CD4-positive, alpha-beta T cell treated with Interferon alpha-2 for 1 hour (primary cell): ENCODE results near the gene ACACB.

Experiments used
- DNase-seq, 2 donors: peaks; one replicate each; pipeline ENCODE4 v3.0.0-alpha.2; 2020 to 2022

The ACACB gene

DNA sequence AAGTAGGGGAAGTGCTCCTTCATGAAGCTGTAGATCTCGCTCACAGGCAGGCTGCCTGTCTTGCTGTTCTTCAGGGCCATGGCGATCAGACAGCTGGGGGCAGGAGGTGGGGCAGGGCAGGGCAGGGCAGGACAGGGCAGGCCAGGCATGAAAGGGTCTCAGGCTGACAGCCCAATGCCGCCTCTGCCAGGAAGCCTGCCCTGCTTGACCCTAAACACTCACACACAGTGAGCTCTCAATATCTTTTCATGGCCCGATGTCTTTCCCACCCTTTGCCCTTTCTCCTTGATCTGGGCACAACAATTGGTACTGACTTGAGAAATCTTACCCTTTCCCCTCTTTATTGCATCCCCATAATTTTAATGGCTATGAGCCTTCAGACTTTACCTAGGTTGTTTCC is 170.3 kb downstream of the ACACB start:
- no peak for DNase-seq

DNA sequence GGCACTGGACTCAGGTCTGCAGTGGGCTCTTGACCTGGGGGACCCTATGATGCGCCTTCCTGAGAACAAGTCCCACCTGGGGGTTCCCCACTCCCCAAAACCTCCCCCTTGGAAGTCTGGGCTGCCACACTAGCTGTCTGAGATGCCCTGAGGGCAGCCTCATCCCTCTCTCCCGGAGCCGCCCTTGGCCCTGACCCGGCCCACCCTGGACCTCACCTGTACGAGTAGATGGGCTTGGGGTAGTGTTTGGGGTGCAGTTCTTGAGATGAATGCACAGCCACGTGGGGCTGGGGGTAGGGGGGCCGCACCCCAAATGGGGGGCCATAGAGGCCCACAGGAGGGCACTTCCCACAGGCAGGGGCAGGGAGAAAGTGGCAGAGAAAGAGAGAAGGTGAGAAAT is 170.8 kb downstream of the ACACB start:
- DNase-seq, result no peak

DNA sequence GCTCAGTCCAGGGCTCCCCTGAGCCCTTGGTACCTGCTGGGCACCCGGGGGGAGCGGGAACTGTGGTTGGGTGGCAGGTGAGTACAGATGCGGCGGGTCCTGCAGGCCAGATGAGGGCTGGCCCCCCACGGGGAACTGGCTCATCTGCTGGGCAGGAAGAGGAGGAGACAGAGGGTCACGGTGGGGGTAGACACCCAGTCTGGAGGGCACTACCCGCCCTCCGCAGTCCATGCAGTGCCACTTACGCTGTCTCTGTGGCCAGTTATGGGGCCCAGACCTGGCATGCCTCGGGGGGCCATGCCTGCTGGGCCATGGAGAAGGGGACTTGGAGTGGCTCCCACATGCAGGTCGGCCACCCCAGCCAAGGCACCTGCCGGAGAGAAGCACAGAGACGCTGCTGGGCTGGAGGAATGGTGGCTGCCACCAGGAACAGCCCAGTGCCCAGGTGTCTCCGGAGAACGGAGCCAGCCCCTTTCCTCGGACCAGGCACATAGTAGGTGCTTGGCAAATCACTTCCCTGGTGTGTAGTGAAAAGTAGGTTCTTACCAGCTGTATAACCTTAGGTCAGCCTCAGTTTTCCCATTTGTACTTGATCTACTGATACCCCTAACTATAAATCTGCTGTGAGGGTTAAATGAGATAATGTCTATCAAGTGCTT is 171.6 kb downstream of the ACACB start:
- no peak for DNase-seq

DNA sequence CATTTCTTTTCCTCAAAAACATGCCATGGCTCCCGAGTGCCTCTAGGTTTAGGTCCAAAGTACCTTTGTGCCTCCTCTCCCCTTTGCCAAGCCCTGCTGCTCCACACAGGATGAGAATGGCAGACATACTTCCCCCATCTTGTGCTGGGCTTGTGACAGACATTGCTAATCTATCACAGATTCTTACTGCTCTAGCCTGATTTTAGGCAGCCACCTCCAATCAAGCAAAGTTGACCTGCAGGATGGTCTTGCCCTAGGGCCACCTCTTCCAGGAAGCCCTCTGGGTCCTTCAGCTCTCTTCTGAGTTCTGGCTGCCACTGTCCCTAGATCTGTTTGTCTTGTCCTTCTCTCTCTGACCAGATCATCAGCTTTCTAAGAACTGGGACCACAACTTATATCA is 172.2 kb downstream of the ACACB start:
- DNase-seq, result no peak

DNA sequence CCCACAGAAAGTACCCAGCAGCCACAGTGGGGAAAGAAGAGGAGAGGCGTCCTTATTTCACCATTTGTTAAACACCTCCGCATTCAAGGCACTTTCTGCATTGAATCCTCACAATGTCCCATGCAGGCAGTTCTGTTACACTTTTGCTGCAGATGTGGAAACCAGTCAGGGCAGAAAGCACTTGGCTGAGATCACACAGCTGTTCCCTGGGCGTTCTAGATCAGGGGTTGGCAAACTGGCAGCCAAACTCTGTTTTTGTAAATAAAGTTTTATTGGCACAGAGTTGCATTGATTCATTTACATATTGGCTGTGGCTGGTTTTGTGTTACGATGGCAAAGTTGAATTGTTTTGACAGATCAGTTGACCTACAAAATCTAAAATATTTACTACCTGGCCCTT is 172.6 kb downstream of the ACACB start:
- no peak for DNase-seq

DNA sequence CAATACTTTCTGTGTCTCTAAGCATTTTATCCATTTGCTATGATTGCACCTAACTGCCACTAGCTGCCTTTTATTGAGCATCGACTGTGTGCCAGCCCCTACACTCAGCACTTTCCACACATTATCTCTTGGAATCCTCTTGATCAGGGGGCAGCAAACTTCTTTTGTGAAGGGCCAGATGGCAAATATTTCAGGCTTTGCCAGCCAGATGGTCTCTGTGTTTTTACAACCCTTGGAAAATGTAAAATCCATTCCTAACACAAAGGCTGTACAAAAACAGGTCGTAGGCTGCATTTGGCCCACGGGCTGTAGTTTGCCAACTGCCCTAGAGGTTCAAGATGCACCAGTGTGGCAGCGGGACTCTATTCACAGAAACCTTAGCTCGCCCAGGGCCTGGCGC is 173.2 kb downstream of the ACACB start:
- DNase-seq, result no peak

DNA sequence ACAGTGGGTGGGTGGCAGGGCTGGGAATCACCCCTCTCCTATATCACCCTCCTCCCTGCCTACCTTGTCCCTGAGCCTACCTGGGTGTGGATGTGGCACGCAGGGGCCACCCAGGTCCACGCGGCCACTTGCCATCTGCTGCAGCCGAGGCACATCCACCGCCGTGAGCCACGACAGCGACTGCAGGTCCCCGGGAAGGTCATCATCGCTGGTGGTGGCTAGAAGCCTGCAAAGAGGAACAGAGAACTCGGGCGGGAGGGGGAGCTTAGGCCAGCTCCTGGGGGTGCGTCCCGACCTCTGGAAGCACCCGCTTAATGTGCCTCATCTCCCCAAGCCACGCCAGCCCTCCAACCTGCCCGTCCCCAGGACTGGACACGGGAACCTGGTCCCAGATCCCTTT is 173.7 kb downstream of the ACACB start:
- DNase-seq, result no peak

DNA sequence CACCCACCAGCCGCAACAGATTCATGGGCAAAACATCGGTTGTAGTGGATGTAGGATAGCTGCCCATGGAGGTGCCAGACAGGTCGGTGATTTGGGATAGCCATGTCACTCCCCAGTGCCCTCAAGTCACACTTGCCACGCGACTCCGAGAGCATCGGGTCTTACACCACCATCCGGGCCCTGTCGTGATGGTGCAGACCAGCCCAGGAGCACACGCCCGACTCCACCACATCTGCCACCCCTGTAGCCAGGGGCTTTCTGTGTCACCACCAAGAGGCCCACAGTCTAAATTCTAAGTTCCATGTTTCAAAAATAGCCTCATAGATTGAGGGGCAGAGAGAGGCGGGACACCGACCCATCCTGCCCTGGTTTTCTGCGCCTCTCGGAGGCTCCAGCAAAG is 174.7 kb downstream of the ACACB start:
- no peak for DNase-seq

DNA sequence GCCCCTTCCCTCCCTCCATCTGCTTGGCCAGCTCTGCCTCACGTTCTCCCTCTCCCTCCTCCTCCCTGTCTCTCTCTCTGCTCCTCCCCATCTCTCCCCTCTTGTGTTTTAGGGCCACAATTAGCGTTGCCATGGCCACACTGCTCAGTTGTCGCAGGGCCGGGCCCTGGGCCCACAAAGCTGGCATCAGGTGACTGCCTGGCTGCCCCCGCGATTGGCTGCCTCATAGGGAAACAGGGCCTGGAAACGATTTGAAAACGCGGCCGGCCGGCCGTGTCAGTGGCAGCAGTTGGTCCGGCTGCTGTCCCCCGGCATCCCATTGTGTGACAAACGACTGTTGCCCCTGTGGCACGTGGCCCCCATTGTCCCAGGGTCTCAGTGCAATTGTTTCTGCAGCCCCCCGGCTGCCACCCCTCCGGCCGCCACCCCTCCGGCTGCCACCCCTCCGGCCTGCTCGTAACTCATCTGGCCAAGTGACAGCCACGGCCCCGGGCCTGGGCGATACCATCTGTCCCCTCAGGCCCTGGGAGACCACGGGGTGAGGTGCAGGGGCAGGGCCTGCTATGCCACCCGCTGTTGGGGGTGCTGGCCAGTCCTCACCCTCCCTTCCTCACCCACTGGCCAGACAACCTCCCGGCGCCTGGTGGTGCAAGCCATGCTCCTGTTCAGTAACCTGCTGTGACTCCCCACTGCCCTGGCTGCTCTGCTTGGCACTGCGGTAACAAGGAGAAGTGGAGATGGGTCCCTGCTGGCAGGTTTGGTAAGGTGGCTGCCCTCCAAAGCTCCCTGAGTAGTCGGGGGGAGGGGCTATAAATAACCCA is 175.3 kb downstream of the ACACB start:
- DNase-seq, result no peak

DNA sequence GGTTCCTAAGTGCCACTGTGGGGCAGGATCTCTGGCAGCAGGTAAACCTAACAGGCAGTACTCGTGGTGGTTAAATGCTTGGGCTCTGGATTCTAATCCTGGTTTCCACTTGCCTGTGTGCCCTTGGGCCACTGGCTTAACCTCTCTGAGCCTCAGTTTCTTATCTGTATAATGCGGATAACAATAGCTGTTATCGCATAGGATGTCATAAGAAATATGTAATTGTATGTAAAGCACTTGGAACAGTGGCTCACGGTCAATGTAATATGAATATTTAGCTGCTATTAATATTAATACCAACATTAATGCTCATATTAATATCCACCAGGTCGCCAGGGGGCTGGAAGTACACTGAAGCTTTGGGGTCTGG is 175.9 kb downstream of the ACACB start:
- DNase-seq, result no peak

DNA sequence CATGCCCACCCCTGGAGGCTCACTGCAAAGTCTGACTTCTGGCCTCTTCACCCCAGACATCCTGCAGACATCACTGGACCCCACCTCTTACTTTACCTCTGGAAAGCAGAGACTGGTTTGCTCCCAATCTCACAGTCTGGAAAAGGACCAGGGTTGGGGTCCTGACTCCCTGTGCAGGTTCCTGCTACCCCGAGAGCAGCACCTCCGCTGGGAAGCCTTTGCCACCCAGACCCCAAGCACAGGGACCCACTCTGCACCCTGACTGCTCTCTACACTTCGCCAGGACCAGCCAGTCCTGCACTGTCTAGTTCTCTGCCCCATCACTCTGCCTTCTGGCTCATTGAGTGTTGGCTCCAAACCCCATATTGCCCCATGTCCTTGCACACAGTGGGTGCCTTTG is 176.7 kb downstream of the ACACB start:
- no peak for DNase-seq

DNA sequence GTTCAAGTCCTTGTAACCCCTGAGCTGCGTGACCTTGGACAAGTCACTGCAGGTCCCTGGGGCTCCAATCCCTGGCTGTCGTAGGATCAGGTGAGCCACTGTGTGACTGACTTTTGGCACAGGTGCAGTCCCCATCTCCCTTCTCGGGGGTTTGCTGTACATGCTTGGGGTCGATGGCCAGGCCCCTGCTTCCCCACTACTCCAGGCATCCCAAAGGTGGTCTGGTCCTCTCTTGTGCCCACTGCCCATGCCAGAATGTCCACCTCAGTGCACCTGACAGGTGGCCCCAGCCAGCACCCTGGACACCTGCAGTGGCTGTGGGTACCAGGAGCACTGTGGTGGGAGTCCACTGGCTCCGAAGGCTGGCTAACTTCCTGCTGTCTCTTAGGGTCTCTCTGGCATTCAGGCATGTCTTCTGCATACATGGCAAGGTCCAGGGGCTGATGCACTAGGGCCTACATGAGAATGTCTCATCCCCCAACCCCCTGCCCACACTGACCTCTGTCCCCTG is 178.0 kb downstream of the ACACB start:
- no peak for DNase-seq

DNA sequence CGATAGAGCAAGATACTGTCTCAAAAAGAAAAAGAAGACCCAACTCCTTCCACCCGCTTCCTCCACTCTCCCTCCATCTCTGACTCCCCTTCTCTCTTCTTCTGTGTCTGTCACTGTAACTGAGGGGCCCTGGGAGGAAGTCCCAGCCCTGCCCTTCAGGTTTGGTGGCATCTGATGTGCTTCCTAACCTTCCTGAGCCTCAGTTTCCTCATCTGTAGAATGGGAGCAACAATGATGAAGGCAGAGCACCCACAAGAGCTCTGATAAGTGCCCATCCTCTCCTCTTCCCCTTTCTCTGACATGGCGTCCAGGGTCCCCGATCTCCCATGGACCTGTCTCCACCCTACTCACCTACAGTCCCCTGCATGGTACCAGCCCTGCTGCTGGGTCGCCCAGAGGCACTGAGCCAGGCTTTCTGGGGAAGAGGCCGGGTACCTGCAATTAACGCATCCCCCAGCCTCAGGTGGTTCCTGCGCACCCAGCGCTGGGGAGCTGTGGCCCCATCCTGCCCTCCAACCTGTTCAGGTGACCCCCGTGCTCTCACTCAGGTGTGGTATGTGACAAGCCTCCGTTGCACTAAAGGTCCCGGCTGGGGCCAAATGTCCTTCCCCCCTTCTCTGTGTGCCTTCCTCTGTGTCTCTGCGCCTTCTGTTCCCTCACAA is 179.5 kb downstream of the ACACB start:
- DNase-seq, result no peak

DNA sequence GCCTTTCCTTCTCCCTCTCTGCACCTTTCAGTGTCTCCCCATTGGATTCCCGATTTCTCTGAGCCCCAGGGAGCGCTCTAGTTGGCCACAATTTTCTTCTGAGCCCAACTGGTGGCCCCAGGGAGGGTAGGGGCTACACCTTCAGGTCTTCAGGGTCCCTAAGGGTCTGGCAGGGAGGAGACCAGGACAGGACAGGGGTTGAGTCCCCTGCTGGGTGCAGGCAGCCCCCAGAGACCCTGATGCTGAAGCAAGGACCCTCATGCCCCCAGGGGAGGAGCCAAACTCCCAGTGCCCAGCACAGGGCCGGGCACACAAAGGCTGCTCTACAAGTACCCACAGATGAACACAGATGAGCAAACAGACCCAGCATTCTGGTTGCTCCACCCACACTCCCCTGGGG is 180.0 kb downstream of the ACACB start:
- no peak for DNase-seq

DNA sequence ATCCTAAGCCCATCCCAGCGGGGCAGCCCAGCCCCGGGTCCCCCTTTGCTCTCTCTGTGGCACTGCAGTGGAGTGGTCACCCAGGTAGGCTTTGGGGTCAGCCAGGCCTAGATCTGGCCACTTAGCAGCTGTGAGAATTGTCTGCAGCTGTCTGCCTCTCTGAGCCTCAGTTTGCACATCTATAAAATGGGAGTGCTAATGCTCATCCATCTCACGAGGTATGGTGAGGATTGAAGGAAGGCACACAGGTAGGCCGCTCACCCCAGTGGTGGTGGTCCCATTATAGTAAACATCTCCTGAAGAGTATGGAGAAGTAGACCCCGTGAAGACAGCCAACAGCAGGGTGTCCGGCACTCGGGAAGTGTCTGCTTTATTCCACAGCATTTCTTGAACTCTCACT is 183.5 kb downstream of the ACACB start:
- DNase-seq, result no peak

DNA sequence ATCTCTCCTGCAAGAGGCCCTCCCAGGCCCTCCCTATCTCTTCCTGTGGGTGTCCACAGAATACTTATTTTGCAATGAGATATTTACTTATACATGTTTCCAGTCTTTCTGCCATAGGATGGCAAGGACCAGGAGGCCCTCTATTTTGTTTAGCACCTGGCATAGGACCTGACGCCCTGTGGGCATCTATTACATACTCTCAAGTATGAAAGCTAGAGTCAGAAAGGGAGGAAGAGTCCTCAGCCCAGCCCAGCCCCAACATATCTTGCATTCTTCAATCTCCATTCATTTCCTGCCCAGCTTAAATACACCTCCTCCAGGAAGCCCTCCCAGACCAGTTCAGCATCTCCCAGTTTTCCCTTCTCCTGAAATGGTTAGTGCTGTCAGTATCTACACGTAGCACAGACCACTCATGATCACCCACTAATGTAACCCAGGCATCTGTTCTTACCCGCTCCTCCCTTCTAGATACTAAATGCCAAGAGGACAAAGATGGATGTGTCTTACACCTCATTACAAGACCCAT is 185.3 kb downstream of the ACACB start:
- no peak for DNase-seq

DNA sequence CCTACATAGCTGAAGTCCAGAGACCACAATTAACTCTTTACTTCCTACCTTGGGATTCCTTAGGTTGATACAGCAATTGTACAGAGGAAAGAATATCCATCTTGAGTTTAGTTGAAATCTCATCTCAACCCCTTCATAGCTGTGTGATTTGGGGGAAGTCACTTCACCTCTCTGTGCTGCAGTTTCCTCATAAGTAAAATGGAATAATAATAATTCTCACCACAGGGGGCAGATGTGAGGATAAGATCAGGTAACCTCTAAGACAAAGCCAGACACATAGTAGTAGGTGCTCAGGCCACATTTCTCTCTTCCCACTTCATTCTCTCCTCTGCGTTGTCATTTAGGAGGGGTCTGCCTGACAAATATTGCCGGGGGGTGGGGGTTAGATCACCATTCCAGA is 186.0 kb downstream of the ACACB start:
- DNase-seq, result no peak

DNA sequence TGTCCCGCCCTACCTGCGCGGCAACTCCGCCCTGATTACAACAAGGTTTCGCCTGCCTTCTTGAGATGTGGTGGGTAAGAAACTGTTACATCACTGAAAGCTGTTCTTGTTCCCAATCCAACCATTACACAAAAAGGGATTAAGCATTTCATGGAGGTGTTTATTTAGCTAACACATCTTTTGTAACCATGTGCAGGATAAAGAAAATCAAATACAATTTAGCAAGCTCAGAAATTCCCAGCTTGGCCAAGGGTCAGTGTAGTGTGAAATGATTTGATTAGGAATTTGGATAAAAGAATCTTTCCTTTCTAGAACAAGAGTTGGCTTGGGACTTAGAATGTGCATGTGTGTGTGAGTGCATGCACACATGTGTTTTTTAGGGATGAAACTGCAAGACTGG is 186.4 kb downstream of the ACACB start:
- no peak for DNase-seq

DNA sequence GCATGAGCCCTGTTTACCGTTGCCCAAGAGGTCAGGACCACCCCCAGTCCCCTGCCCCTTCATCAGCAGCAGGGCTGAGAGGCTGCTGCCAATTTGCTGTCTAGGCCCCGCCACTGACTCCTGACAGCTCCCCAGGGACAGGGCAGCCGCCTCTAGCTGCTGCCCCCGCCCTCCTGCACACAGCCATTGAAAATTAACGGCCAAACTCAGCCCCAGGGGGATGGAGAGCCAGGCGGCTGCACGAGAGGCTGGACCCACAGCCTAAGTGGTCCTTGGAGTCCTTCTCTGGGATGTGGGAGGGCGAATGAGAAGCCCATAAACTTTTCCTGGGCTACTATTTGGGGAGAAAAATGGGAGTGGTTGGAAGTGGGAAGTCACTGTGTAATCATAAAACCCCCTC is 188.1 kb downstream of the ACACB start:
- DNase-seq, result no peak

DNA sequence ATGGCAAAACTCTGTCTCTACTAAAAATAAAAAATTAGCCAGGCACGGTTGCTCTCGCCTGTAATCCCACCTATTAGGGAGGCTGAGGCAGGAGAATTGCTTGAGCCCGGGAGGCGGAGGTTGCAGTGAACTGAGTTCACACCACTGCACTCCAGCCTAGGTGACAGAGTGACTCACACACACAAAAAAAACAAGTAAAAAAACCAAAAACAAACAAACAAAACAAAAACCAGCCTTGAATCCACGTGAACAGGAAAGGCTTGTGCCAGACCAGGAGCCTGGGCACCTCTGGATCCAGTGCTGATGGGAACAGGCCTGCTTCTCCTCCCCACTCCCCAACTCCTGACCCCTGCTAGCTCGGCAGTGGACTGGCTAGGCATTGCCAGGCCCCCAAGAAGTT is 189.2 kb downstream of the ACACB start:
- no peak for DNase-seq

DNA sequence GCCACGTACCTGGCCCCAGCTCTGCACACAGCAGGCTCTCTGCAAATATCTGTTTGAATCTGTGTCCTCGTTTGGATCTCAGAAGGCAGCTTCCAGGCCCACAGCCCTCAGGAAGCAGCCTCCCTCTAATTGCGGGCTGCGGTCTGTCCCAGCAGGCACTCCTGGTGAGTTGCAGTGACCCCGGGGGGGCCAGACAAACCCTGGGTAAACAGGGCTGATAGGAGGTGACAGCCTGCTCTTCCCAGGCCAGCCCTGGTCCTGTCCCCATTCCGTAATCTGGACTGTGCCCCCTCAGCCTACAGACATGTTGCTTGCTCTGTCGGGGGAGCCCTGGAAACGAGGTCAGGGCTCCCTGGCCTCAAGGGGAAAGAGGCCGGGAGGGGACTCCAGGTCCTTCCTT is 190.7 kb downstream of the ACACB start:
- no peak for DNase-seq

DNA sequence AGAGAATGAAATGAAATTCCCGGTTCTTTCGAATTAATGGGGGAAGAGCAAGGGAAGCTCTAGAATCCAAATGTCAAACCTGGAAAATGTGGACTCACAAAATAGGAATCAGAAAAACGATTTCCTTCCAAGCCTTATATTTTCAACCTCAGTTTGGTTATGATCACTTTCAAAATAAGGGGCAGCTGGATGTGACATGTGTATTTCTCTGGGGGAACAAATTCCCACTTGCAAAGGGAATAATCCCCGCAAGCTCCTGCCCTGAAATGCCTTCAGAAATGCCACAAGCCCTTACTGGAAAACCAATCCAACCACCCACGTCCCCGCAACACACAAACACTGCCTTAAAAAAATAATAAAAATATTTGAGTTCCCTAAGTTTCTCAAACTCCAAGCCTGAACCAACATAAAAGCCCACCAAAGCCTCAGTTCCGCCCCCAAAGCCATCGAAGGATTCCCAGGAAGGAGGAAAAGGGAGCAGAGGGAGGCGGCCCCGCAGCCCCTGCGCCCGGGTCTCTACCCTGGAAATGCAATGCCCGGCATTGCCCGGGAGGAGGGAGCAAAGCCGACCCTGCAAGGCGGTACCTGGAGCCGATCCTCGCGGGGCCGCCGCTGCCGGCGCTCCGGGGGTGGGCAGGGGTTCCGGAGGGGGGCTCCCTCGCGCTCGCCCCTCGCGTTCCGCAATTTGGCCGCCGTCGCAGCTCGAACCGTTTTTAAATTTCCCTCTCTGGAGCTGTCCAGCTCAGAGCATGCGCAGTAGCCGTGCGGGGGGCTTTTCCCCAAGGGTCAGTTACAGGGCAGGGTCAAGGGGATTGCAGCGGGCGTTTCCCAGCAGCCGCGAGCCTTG is 192.4 kb downstream of the ACACB start, which contains the start of gene FOXN4:
TSS of gene FOXN4 (minus strand) at position 751 of the 847 bp plus-strand sequence. CDS start 963 bp downstream, outside the sequence.
- DNase-seq, result no peak
